RPMI7951 (cell line): Measurements from ENCODE around the gene TUBB4B. TPM values are rescaled to one million over a fixed set of nuclear protein-coding genes. Genes with fewer than 3 reads are reported as not detected.

Experiments
- DNase-seq: peaks from one replicate; pipeline ENCODE4 v3.0.0-alpha.2; 2012; ENCODE audit warnings: low read depth
- total RNA-seq: library from RNA; depleted of rRNA; stranded (reverse); fragments of >200 nt; shearing (Covaris generic); gene quantifications from 2 replicates; pipeline ENCODE4 v1.2.3, GENCODE V29; 2014; rRNA removed

The TUBB4B gene
- 295 and 372 TPM in 2 replicates for total RNA-seq

- DNase-seq, result peak; percentile 100
Observed at GRCh38 chr9:137240841-137241489, at the start of gene TUBB4B. Gene TUBB4B (plus strand): TSS chr9:137241287. CDS start chr9:137241361, 74 bp downstream.

GRCh38 chr9:137191691-137192447 lies 49.2 kb upstream of the TUBB4B start:
- DNase-seq, result no peak

GRCh38 chr9:137192448-137192780 lies 48.7 kb upstream of the TUBB4B start:
- no peak for DNase-seq

DNA sequence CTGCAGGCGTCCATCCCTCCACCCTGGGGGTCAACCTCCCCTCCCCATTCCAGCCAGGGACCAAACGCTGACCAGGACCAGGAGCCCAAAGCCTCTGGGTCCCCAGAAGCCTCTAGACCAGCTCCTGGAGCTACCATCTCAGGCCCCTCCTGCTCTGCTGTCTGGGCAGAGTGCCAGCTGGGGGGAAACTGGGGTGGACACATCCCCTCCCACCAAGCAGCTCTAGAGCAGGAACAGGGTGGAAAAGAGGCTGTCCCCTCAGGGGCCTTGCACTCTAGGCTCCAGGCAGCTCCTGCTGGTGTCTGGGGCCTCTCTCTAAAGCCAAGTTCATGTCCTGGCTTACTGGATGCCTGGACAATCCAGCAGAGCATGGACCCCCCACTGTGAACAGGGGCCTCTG lies 48.2 kb upstream of the TUBB4B start:
- no peak for DNase-seq

GRCh38 chr9:137193771-137194170 lies 47.3 kb upstream of the TUBB4B start:
- no peak for DNase-seq

GRCh38 chr9:137194388-137194787 lies 46.7 kb upstream of the TUBB4B start:
- no peak for DNase-seq

GRCh38 chr9:137194909-137195308 lies 46.2 kb upstream of the TUBB4B start:
- DNase-seq, result no peak

GRCh38 chr9:137195525-137196220 lies 45.4 kb upstream of the TUBB4B start:
- no peak for DNase-seq

GRCh38 chr9:137198051-137198901 lies 42.8 kb upstream of the TUBB4B start:
- no peak for DNase-seq

GRCh38 chr9:137198902-137199283 lies 42.2 kb upstream of the TUBB4B start:
- no peak for DNase-seq

DNA sequence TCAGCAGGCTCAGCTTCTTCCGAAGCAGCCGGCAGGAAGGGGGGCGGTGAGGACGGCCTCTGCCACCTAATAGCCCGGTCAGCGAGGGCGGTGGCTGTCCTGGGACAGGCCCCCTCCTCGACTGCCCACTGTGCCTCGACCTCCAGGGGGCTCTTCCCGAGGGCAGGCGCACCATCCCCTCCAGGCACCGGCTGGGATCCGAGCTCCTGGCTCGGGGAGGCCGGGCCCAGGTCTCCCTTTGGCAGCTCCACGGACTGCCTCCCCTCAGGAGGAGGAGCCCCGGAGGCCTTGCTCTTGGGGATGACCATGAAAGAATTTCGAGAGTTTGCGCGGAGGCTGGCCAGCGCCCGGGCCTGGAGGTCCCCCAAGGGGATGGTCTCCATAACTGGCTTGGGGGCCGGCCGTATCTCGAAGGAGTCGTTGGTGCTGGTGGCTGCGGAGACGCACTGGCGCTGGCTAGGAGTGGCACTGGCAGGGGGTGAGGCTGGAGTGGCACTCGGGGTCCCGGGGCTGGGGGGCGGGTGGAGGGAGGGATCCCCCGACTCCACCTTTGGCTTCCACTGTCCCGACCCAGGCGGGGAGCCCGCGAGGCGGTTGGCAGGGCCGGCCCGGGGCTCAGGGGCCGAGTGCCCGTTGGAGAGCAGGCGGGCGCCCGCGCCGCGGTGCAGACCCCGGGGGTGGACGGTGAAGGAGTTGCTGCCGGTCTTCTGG lies 41.5 kb upstream of the TUBB4B start:
- no peak for DNase-seq

GRCh38 chr9:137200311-137201204 lies 40.5 kb upstream of the TUBB4B start, which contains the start of gene TPRN:
Gene TPRN (minus strand): TSS chr9:137200741. CDS start chr9:137200711, 30 bp downstream.
- DNase-seq, result peak; percentile 98

DNA sequence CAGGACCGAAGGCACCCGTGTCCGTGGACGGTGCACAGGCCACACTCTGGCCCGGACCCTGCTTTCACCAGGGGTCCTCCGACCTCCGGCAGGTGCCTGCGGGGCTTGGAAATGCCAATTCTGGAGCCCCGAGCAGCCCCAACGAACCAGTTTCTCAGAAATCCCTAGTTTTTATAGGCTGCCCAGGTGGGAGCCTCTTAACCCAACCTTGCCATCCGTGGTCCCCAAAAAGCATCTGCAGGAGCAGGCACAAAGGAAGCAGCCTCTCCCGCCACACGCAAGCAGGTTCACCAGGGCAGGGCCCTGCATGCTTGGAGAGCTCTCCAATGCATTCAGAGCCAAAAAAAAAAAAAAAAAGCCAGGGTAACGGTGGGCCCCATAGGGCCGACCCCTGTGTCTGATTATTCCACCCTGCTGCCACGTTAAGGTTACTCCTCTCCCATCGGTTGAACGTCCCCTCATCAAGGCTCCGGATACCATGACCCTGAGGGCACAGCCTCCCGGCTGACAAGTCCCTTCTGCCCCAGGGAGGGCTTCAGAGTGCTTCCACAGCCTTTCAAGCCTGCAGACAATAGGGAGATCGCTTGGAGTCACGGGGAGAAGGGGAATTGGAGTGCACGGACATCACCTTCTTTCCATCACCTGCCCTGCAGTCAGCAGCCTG lies 39.8 kb upstream of the TUBB4B start:
- DNase-seq, result no peak

DNA sequence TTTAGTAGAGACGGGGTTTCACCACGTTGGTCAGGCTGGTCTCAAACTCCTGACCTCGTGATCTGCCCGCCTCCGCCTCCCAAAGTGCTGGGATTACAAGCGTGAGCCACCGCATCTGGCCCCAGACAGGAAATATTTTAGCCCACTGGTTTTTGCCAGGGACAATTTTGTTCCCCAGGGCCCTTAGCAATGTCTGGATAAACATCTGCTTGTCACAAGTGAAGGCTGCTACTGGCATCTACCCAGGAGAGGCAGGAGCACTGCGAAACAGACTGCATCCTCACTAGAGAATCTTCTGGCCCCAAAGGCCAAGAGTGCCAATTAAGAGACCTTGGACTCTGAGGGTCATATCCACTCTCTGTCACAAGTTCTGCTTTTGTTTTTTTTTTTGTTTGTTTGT lies 38.1 kb upstream of the TUBB4B start:
- DNase-seq, result no peak

GRCh38 chr9:137204731-137205125 lies 36.4 kb upstream of the TUBB4B start:
- no peak for DNase-seq

DNA sequence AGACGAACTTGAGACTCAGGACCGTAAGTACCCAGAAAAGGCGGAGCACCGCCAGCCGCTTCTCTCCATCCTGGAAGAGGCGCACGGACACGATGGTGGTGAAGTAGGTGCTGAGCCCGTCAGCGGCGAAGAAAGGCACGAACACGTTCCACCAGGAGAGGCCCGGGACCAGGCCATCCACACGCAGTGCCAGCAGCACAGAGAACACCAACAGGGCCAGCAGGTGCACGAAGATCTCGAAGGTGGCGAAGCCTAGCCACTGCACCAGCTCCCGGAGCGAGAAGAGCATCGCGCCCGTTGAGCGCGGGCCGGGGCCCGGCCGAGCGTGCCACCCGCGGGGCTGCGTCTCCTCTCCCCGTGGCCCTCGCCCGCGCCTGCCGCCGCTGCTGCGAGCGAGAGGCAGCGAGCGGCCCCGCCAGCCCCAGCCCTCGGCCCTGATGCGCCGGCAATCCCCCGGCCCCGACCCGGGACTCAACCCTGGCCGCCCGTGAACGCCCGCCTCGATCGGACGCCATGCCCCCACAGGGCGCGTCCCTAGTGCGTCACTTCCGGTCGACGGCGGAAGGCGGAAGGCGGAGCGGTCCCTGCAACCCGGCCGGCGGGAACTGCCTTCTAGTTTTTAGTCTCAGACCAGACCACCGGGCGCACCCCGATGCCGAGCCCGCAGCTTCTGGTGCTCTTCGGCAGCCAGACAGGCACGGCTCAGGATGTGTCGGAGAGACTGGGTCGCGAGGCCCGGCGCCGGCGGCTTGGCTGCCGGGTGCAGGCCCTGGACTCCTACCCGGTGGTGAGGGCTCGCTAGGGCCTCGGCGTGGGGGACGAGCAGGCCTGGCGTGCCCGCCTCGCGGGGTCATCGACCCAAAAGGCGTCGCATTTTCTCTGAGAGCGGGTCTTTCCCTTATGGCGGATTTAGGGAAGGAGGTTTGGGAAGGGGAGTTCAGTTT lies 35.7 kb upstream of the TUBB4B start, which contains the start of the genes NDOR1 and TMEM203:
TSS of gene NDOR1 (plus strand) at position 575 of the 944 bp plus-strand sequence. CDS start at position 653, 78 bp downstream.
TSS of gene TMEM203 (minus strand) at position 523 of the 944 bp plus-strand sequence. CDS start at position 289, 234 bp downstream.
- peak; percentile 78 for DNase-seq

GRCh38 chr9:137206602-137207001 lies 34.5 kb upstream of the TUBB4B start:
- DNase-seq, result no peak

DNA sequence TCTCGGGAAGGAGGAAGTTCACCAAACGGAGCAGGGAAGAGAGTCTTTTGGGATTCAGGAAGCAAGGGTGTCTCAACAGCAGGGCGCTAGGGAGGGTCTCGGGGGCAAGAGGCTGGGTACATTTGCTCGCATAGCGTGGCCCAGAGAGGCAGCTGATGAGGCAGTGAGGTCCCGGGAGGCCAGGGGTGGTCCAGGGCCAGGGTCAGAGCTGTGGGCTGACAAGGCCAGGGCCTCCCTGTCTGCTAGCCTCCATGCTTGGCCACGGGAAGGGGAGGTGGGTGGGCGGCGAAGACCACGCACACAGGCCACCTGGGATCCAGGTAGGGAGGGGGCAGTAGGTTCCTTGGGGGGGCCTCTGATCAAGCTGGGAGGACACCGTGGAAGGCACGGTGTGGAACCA lies 29.6 kb upstream of the TUBB4B start:
- no peak for DNase-seq
